Right kidney (tissue), 1 donor: ENCODE results near the gene PDCD10.

Experiments
- DNase-seq: peaks from one replicate; pipeline ENCODE4 v3.0.0-alpha.2; 2016

Gene PDCD10

DNA sequence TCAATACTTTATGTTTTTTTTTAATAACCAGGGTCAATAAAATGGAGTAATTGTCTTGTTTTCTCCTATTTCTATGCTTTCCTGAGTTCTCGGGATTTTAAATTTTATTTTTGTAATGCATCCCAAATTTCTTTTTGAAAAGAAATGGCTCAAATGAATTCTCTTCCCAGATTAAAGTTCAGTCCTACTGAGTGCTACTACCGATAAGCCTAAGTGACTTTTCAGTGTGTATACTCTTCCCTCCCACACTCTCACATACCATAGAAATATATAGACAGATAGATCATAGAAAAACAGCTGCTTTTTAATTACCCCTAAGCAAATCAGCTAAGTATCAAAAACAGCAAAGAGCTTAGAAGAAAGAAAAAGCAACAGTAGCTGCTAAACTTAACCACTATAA is 2.3 kb upstream of the PDCD10 start:
- DNase-seq: no peak

DNA sequence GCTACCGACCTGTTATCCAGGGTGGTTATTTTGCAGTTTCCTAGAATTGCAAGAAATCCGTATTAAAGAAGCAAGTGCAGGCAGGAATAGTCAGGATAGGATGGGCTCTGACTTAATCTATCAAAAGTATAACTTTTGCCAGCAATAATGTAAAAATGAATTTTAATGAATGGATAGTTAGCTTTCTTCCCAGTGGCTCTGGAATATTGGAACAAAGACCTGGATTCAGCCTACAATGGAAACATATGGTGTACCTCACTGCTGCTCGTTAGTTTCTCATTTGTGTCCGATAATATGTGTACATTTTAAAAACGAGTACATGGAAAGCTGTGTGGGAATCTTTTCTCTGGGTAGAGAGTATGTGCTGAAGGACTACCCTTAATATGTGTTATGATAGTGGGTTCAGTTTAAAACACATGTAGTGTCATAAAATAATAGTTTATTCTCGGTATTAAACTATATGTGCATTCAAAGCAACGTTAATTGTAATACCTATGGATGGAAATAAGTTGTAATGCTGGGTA is 1.6 kb upstream of the PDCD10 start:
- DNase-seq: no peak

DNA sequence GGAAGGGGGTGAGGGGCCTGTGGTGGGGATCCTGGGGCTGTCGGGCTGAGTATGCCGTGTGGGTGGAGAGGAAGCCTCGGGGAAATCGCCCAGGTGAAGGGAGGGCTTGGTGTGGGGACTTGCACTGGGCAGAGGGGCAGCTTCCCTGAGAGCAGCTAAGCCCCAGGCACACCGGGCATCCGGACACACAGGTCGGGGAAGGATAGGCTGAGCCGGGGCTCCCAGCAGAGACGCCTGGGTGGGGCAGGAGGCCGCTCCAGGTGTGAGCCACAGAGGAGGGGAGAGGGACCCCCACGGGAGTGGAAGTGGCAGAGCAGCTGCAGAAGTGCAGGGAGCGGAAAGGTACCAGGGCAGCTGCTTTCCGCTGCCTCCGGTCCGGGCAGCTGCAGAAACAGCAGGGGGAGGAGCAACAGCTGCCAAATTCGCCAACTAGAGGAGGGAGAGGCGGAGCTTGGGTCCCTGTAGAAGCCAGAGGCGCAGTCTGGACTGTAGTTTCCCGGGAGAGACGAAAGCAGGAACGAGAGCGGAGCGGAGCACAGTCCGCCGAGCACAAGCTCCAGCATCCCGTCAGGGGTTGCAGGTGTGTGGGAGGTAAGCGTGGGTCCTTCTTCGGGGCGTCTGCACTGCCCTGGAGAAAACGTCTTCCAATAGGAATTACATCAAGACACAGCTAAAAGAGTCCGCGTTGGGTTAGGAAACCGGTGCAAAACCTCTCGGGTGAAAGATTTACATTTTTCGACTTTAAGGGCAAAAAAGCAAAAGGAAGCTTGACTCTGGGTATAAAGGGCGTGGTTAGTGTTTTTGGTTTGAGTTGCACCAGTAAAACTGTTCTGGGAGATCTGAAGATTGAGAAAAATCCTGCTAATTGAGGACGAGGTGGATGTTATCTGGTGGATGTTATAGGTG is 794 bp upstream of the PDCD10 start, which contains the start of gene SERPINI1:
Gene SERPINI1 (plus strand): TSS at position 489 of the 906 bp plus-strand sequence. CDS start 53,408 bp downstream, outside the sequence.
- DNase-seq: peak; percentile 96

DNA sequence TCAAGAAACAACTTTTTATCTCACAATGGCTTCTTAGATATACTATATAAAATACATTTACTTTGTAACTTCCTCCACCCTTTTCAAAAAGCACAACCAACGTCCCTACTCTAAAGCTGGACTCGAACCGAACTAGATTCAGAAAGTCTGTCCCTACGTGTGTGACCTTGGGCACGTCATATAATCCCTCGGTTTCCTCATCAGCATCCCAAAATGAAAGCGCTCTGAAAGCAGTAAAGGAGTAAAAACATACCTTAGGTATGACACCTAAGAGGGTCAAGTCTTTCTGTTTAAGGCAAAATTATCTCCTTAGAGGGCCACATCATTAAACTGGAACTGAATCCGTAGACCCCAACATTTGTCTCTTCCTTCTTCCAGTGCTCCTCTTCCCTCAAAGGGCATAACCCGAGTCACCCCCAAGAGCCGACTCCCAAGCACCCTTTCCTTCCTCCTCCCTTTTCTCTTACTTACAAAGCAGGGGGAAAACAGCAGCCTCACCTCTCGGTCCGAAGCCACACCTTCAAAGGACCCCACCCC is 663 bp downstream of the PDCD10 start:
- no peak for DNase-seq

DNA sequence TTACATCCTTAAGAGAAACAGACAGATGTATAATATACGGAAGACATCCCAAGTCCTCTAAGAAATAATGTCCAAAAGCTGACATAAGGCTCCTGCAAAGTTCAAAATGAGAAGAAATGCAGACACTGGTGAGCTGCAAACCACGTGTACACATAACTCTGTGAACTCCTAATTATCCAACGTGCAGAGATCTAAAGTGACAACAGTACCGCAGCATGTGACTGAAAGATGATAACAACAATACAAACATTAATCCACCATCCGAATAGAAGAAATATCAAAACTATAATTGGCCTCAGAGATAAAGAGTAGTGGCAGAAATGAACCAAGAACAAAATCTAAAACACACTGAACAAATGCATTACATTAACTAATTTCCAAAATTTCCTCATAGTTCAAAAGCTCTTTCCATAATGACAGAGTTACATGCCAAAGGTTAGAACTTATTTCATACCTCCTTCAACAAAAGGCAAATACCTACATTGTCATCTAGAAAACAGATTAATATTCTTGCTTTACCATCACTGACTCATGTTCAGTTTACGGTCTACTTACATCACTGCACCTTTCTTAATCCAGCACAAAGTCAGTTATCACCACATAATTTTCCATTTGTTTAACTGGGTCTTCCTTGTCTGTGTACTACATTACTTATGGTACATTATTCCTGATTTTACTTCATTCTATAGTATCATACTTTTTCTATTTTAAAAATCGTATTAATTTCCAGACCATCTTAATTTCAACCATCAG is 2.2 kb downstream of the PDCD10 start:
- DNase-seq: no peak

DNA sequence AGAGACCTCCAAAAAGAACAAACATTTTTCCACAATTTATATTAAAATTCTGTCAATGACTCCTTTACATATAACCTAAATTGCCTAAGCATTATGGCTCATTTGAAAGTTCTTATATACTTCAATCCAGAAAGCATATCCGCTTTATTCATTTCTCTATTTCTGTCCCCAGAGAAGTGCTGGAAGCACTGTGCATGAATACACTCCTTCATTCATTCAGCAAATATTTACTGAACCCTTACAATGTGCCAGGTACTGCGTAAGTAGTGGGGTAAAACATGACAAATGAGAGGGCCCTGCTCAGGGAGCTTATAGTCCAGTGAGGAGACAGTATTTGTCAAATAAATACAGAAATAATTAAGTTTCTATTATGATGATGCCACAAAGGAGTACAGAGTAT is 3.3 kb downstream of the PDCD10 start:
- DNase-seq: no peak

DNA sequence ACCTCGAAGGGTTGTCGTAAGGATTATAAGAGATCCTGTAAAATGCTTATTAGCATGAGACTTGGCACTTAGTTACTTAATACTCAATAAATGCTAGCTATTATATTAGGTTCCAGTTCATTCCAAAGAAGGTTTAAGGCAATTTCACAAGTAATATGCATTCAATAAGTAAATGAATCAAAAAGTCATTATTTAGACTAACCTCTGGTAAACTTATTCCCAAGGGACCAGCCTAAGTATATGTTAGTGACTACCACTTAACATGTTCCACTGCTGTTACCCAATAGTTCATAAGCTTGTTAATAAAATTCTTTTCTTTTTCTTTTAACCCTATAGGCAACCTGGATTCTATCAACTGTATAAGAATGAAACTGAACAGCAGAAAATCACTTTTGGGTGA is 5.1 kb downstream of the PDCD10 start:
- no peak for DNase-seq

DNA sequence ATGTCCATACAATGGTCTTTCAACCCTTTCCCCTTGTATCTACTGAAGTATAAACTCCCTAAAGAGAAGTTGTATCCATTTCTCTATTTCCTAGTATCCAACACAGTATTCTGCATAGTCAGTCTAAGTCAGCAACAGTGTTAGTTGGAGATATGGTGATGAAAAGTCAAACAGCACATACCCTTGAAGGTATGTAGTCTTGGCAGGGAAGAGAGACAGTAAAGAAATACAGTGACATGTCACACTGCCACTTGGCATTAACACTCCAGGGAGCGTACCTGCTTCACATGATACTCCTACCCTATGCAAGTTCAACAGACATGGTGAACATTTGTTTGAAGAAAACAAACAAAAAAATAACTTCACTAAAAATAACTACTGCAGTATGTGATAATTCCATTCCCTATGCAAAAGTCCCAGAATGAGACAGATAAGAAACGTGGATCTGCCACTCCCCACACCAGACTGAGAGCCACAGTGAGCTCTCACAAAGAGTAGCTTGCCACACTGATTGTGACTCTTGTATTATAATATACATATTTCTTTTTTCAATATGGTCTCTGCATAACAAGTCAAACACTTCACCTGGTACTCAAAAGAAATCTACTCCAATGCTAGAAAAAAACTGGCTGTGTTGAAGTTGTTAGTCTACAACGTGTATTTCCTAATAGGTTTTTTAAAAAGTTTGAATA is 5.9 kb downstream of the PDCD10 start:
- no peak for DNase-seq

DNA sequence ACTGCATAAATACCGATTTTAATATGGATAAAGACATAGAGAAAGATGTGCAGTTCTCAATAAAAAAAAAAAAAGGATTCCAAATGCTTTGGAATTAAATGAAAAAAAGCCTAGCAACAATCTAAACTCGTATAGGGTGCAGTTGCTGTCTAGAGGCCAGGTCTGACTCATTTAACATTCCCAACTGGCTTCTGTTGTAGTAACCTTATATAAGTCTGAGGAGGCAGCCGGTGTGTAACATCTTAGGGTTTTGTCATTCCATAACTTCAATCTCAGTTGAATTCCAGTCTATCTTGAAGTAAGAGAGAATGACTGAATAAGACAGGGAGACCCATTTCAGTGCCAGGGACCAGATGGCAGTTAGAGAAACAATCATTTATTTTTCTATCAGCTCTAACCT is 6.5 kb downstream of the PDCD10 start:
- DNase-seq: no peak

DNA sequence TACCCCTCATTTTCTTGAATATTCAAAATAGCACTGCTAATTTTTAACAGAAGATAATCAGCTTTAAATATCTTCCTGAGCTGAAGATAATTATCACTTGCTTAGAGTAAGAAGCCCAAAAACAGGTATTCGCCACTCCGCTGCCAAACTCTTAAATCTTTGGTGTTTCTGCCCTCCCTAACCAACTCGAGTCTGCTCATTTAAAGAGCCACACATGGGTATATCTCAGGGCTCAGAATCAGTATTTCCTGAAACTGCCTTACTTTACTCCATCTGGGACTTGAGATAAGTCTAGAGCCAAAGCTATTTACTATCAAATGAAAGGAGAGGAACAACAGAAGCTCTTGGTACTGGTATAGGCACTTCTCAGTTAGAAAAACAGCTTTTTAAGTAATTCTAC is 10.8 kb downstream of the PDCD10 start:
- DNase-seq: no peak

DNA sequence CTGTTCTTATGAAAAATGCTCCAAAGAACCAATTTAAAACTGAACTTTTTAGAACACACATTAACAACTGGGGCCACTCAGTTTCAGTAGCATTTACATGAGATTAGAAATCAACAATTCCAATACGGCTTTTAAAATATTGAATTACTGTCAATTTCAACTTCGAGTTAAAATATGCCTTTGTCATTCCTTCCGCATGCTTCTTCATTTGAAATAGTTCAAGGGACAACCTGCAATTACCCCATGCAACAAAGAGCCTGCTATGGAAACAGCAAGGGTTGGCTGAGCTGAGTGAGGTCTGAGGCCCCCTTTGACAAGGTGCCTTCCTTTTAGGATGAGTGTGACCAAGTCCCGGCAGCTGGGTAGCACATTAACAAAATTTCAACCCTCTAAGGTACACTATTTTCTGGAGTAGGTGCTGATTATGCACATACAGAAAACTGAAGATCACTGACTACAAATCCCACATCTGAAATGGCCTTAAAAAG is 11.6 kb downstream of the PDCD10 start:
- DNase-seq: no peak

DNA sequence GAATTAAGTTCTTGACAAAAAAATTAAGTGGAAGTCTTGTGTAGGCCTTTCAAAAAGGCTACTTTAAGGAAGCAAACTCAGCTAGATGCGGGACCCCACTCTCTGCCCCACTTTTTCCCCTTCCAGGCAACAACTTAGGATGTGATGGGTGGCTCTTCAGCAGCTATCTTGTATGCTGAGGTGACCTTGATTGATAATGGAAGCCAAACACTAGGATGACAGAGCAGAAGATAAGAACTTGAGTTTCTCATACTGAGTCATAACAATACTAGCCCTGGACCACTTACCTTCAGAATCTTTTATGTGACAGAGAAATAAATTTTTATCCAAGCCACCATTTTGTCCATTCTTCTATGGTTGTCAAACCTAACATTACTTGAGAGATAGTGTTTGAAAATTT is 16.1 kb downstream of the PDCD10 start:
- DNase-seq: no peak

DNA sequence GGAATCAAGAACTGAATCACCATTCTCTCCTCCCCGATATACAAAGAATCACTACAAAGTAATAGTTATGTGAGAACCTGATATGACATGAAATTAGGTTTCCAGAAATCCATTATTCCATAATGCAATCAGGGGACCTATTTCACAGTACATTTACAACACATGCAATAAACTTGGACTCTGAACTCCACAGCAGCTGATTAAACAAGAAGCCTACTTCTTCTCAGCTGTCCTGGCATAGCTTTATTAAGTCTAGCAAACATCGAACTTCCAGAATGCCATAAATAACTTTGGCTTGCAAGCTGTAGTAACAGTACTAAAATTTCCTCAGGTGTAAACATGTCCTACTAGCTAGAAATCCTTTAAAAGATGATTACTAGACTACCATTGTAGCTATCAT is 17.8 kb downstream of the PDCD10 start:
- DNase-seq: no peak

DNA sequence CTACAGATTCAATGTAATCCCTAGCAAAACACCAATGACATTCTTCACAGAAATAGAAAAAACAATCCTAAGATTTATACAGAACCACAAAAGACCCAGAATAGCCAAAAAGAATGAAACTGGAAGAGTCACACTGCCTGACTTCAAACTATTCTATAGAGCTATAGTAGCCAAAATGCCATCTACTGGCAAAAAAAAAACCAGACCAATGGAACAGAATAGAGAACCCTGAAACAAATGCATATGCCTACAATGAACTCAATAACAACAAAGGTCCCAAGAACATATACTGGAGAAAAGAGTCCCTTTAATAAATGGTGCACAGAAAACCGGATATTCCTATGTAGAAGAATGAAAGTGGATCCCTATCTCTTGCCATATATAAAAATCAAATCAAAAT is 19.8 kb downstream of the PDCD10 start:
- no peak for DNase-seq

DNA sequence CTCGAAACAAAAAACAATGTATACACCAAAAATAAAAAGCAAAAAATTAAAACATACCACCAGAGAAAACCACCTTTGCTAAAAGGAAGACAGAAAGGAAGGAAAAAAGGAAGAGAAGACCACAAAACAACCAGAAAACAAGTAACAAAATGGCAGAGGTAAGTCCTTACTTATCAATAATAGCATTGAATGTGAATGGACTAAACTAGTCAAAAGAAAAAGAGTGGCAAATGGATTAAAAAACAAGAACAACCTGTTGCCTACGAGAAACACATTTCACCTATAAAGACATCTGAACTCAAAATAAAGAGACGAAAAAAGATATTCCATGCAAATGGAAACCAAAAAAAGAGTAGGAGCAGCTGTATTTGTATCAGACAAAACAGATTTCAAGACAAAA is 22.2 kb downstream of the PDCD10 start:
- no peak for DNase-seq

DNA sequence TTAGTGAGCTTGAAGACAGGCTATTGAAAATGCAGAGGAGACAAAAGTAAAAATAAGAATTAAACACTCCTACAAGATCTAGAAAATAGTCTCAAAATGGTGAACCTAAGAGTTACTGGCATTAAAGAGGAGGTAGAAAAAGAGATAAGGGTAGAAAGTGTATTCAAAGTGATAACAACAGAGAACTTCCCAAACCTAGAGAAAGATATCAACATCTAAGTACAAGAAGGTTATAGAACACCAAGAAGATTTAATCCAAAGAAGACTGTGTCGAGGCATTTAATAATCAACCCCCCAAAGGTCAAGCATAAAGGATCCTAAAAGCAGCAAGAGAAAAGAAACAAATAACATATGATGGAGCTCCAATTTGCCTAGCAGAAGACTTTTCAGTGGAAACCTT is 23.3 kb downstream of the PDCD10 start:
- DNase-seq: no peak

DNA sequence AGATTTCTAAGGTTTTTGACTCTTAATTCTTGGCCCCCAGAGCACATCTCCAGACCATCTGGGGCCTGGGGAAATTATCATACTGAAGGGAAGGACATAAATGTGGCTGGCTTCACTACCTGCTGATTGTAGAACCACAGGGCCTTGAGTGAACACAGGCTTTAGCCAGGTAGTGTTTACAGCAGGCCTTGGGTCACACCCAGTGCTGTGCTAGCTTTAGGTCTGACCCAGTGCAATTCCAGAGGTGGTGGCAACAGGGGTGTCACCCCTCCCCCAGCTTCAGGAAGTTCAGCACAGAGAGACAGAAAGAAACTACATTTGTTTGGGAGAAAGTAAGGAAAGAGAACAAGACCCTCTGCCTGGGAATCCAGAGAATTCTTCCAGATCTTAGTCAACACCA is 24.1 kb downstream of the PDCD10 start:
- no peak for DNase-seq

DNA sequence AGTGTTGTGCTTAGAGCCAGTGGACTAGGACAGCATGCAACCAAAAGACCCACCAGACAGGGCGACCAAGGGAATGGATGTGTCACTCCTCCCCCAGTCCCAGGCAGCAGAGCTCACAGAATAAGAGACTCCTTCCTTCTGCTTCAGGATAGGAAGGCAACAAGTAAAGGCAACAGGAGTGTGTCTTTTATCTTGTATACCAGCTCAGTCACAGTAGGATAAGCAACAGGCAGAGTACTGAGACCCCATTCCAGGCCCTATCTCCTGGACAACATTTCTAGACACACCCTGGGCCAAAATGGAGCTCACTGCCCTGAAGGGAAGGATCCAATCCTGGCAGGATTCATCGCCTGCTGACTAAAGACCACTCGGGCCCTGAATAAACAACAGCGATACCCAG is 25.0 kb downstream of the PDCD10 start:
- DNase-seq: no peak

DNA sequence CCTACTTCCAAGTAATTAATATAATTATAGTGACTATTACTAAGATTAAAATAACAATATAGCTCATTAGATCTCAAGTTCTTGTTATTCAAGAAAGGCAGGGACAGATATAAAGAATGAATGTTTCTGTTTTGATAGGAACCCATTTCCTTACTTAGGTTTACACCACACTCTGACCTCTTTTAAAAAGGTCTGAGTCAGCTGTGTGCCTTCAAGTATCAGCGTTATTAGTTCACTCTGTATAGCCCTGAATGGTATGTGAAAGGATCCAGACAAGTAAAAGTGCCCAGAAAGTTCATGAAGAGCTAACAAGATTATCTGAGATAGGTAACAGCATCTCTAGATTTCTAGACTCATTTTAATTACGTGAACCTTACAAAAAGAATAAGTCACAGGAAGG is 28.9 kb downstream of the PDCD10 start:
- no peak for DNase-seq

DNA sequence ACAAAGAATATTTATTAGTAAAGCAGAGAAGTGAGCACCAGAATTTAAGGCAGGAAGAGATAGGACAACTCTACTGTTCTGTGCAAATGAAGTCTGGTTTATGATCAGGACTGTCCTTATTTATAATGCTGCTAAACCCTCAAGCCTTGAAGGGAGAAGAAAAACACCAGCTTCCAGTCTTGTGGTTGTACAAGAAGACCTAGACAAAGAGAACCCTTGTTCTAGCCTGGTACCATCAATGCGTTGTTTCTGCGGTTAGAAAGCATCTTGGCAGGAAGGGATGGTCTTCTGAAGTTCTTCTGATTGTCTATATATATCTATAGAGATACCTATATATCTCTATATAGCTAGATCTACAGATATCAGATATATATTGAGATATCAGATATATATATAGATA is 33.8 kb downstream of the PDCD10 start:
- no peak for DNase-seq

DNA sequence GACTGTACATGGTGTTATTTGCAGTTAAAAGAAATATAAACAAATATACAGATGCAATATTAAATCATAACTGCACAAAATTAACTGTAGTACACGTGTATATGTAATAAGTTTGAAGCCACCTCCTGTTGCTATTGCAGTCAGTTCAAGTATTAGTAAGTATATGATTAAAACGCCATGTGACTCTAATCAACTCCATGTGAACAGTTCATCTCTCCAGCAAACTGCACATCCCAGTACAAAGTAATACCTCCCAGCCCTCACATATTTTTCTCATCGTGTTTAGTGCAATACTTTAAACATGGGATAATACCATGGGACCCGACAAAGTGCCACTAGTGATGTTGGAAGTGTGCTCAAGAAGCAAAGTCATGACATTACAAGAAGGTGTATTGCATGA is 34.6 kb downstream of the PDCD10 start:
- DNase-seq: no peak

DNA sequence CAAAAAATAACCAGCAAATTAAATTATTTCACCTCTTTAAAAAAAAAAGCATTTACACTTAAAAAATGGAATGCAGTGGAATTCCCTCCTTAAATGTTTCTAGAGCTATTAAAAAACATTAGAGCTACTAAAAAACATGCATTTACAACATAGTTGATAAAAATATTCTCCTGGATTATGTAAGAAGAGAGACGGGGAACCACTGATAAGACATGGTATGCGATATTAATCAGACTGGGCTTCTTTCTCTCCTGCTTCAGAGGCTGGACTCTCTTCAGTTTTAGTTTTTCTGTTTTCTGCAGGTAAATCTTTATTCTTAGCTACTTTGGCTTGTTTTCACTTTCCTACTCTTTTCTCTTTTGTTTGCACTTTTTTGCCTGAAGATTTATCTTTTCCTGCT is 40.6 kb downstream of the PDCD10 start:
- no peak for DNase-seq
